Neural cell (in vitro differentiated cells): ENCODE measurements around the gene PIBF1. TPM values are rescaled to one million over a fixed set of nuclear protein-coding genes. Genes with fewer than 3 reads are reported as not detected.

Source experiments
- H2AFZ ChIP-seq: fragments of 200-600, 300-800 bp; sonication (generic), shearing (Covaris generic); 2 replicates; pipeline ENCODE4 v1.6.0; 2014; ENCODE audit warnings: low read depth, mild to moderate bottlenecking, antibody characterized with exemption, low read length, moderate library complexity
- H3F3A ChIP-seq: fragments of 200-600 bp; shearing (Covaris generic); 2 replicates; pipeline ENCODE4 v1.6.1; 2016; ENCODE audit warnings: mild to moderate bottlenecking, moderate library complexity, mixed read lengths, antibody characterized with exemption, low read length; ENCODE audit not compliant: insufficient read depth, poor library complexity, severe bottlenecking
- H3K27ac ChIP-seq: fragments of 200-600, 300-800 bp; sonication (generic), shearing (Covaris generic); 2 replicates; pipeline ENCODE4 v1.5.1; 2014; ENCODE audit warnings: mild to moderate bottlenecking, low read length, moderate library complexity
- H3K27me3 ChIP-seq: fragments of 300-800, 200-600 bp; sonication (generic), shearing (Covaris generic); 2 replicates; pipeline ENCODE4 v1.6.0; 2014; ENCODE audit warnings: mild to moderate bottlenecking, low read depth, low read length, moderate library complexity; ENCODE audit not compliant: insufficient read depth
- H3K36me3 ChIP-seq: fragments of 300-800, 200-600 bp; sonication (generic), shearing (Covaris generic); 2 replicates; pipeline ENCODE4 v1.5.1; 2014; ENCODE audit warnings: mild to moderate bottlenecking, antibody characterized with exemption, low read length, moderate library complexity; ENCODE audit not compliant: insufficient read depth
- H3K4me2 ChIP-seq: fragments of 300-800, 200-600 bp; sonication (generic), shearing (Covaris generic); 2 replicates; pipeline ENCODE4 v1.6.0; 2014; ENCODE audit warnings: mild to moderate bottlenecking, low read length
- H3K4me3 ChIP-seq: fragments of 300-800, 200-600 bp; sonication (generic), shearing (Covaris generic); 2 replicates; pipeline ENCODE4 v1.5.1; 2014; ENCODE audit warnings: mild to moderate bottlenecking, low read length, moderate library complexity
- H3K79me2 ChIP-seq: fragments of 200-600 bp; shearing (Covaris generic); replicated peaks from 2 replicates; pipeline ENCODE4 v1.6.0; 2014; ENCODE audit warnings: mild to moderate bottlenecking, low read length, moderate library complexity; ENCODE audit not compliant: insufficient read depth
- H3K9ac ChIP-seq: fragments of 300-800, 200-600 bp; sonication (generic), shearing (Covaris generic); 2 replicates; pipeline ENCODE4 v1.6.1; 2016; ENCODE audit warnings: mild to moderate bottlenecking, low read length, mixed read lengths
- H3K9me2 ChIP-seq: fragments of 200-600 bp; shearing (Covaris generic); 2 replicates; pipeline ENCODE4 v1.6.1; 2016; ENCODE audit warnings: mild to moderate bottlenecking, low read length, mixed read lengths; ENCODE audit not compliant: insufficient read depth
- H3K9me3 ChIP-seq: fragments of 200-600, 300-800 bp; sonication (generic), shearing (Covaris generic); 2 replicates; pipeline ENCODE4 v1.6.1; 2016; ENCODE audit warnings: mild to moderate bottlenecking, mixed run types, low read length, moderate library complexity, mixed read lengths
- H4K20me1 ChIP-seq: fragments of 200-600 bp; shearing (Covaris generic); 2 replicates; pipeline ENCODE4 v1.6.1; 2016; ENCODE audit warnings: mild to moderate bottlenecking, mixed run types; ENCODE audit not compliant: insufficient read depth
- EP300 ChIP-seq: fragments of 450-650 bp; conservative IDR thresholded peaks from 2 replicates; pipeline ENCODE4 v1.6.1; 2014; ENCODE audit warnings: antibody characterized with exemption, mild to moderate bottlenecking, moderate library complexity; ENCODE audit not compliant: poor library complexity, severe bottlenecking
- EZH2 ChIP-seq: fragments of 200-600, 300-800 bp; shearing (Covaris generic), sonication (generic); IDR thresholded peaks from 2 replicates; pipeline ENCODE4 v1.6.1; 2014; ENCODE audit warnings: antibody characterized with exemption, low read length, borderline replicate concordance, mild to moderate bottlenecking; ENCODE audit not compliant: insufficient read depth, poor library complexity, severe bottlenecking
- MXI1 ChIP-seq: fragments of 450-650 bp; conservative IDR thresholded peaks from 2 replicates; pipeline ENCODE4 v1.6.1; 2014; ENCODE audit warnings: antibody characterized with exemption, mild to moderate bottlenecking; ENCODE audit not compliant: poor library complexity, severe bottlenecking
- POLR2AphosphoS5 ChIP-seq: IDR thresholded peaks from 2 replicates; pipeline ENCODE4 v1.6.1; 2012
- RAD21 ChIP-seq: fragments of 450-650 bp; conservative IDR thresholded peaks from 2 replicates; pipeline ENCODE4 v1.6.1; 2014; ENCODE audit warnings: antibody characterized with exemption, mild to moderate bottlenecking, moderate library complexity
- SMC3 ChIP-seq: fragments of 450-650 bp; conservative IDR thresholded peaks from 2 replicates; pipeline ENCODE4 v1.6.1; 2014; ENCODE audit warnings: antibody characterized with exemption, mild to moderate bottlenecking, moderate library complexity; ENCODE audit not compliant: poor library complexity
- TAF1 ChIP-seq: IDR thresholded peaks from 2 replicates; pipeline ENCODE4 v1.6.1; 2012; ENCODE audit warnings: low read depth
- polyA plus RNA-seq: library from polyadenylated mRNA; depleted of rRNA; stranded (reverse); fragments of >200 nt; gene quantifications from 2 replicates; pipeline ENCODE4 v1.2.3, GENCODE V29; 2014
- TF ChIP-seq, protein P1 (sequence below): IDR thresholded peaks from 2 replicates; pipeline ENCODE4 v1.6.1; 2012; ENCODE audit warnings: borderline replicate concordance
- TF ChIP-seq, protein P2 (sequence below): fragments of 450-650 bp; IDR thresholded peaks from 2 replicates; pipeline ENCODE4 v1.5.1; 2014; ENCODE audit warnings: antibody characterized with exemption, mild to moderate bottlenecking, moderate library complexity; ENCODE audit not compliant: poor library complexity, severe bottlenecking

PIBF1 gene
- polyA plus RNA-seq, 1 donor from 2014 or later, result 42.4 TPM

DNA sequence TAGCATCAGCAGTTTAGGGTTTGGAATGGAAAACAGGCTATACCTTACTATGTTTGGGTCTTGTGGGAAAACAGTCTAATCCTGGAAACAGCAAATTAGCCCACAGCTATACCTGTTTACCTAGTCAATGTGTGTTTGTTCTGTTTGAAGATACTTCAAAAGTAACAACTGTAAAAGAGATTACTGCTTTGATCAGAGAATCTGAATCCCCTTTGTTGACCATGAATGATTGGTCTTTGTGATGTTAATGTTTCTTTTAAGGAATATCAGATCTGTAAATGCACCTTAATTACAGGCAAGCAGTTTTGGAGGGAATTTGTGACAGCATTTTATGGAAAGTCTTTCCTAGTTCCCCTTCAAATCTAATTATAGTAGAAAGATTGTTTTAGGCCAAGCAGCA lies 256.1 kb downstream of the PIBF1 start:
- Histone ChIP-seq H3K4me2 (no peak overlapping the region), H3K9ac (no peak overlapping the region), H3K79me2 (no peaks in the 10 kb centered on the region), H3K4me3 (no peak overlapping the region), H3K27me3 (no peaks in the 10 kb centered on the region), H2AFZ (no peak overlapping the region), H3K9me3 (no peaks in the 10 kb centered on the region), H3K9me2 (no peaks in the 10 kb centered on the region), H3K27ac (no peak overlapping the region), H3F3A (no peaks in the 10 kb centered on the region), H3K36me3 (no peaks in the 10 kb centered on the region), H4K20me1 (no peaks in the 10 kb centered on the region)
- TF ChIP-seq EP300 (no peak), POLR2AphosphoS5 (no peak), RAD21 (no peak), EZH2 (no peak), MXI1 (no peak), SMC3 (no peak), TAF1 (no peak)
- TF ChIP-seq, protein P1, sequence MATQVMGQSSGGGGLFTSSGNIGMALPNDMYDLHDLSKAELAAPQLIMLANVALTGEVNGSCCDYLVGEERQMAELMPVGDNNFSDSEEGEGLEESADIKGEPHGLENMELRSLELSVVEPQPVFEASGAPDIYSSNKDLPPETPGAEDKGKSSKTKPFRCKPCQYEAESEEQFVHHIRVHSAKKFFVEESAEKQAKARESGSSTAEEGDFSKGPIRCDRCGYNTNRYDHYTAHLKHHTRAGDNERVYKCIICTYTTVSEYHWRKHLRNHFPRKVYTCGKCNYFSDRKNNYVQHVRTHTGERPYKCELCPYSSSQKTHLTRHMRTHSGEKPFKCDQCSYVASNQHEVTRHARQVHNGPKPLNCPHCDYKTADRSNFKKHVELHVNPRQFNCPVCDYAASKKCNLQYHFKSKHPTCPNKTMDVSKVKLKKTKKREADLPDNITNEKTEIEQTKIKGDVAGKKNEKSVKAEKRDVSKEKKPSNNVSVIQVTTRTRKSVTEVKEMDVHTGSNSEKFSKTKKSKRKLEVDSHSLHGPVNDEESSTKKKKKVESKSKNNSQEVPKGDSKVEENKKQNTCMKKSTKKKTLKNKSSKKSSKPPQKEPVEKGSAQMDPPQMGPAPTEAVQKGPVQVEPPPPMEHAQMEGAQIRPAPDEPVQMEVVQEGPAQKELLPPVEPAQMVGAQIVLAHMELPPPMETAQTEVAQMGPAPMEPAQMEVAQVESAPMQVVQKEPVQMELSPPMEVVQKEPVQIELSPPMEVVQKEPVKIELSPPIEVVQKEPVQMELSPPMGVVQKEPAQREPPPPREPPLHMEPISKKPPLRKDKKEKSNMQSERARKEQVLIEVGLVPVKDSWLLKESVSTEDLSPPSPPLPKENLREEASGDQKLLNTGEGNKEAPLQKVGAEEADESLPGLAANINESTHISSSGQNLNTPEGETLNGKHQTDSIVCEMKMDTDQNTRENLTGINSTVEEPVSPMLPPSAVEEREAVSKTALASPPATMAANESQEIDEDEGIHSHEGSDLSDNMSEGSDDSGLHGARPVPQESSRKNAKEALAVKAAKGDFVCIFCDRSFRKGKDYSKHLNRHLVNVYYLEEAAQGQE, result no peak
- TF ChIP-seq, protein P2, sequence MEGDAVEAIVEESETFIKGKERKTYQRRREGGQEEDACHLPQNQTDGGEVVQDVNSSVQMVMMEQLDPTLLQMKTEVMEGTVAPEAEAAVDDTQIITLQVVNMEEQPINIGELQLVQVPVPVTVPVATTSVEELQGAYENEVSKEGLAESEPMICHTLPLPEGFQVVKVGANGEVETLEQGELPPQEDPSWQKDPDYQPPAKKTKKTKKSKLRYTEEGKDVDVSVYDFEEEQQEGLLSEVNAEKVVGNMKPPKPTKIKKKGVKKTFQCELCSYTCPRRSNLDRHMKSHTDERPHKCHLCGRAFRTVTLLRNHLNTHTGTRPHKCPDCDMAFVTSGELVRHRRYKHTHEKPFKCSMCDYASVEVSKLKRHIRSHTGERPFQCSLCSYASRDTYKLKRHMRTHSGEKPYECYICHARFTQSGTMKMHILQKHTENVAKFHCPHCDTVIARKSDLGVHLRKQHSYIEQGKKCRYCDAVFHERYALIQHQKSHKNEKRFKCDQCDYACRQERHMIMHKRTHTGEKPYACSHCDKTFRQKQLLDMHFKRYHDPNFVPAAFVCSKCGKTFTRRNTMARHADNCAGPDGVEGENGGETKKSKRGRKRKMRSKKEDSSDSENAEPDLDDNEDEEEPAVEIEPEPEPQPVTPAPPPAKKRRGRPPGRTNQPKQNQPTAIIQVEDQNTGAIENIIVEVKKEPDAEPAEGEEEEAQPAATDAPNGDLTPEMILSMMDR, result no peak

DNA sequence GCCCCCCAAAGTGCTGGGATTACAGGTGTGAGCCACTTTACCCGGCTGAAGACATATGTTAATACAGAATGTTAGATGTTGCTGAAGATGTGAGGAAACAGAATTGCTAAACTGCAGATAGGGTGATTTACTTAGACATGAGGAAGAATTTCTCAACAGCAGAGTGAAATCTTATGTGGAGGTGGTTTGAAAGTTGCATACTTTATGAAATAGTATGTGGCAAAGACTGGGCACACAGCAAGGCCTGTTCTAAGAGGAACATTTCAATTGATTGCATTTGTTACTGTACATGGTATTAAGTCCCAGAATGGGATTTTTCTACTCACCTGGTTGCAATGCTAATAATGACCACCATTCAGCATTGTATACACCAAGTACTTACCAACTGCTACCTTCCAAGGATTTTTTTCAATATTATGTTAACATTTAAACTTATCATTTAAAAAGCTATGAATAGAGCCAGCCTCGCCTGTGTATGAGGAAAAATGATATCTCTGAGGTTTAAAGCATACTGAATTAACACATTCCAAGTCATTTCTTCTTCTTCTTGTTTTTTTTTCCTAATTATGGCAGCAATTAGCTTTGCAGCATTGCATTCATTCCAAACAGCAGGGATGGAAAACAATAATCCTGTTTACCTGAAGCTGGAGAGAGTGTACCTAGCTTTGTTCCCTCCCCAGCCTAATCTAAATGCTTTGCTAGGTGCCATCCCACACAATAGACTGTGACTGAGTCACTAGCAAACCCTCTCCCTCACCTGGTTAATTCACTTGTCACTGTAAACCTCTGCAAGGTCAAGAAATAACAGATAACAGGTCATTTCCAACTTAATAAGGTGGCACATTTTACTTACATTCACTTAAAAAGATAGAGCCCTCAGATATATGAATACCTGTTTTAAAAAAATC lies 257.5 kb downstream of the PIBF1 start:
- no peaks in the 10 kb centered on the region for H3K36me3 ChIP-seq
- TF ChIP-seq POLR2AphosphoS5, result no peak
- TF ChIP-seq, protein P2, result no peak
- H3K9me3 ChIP-seq, result no peaks in the 10 kb centered on the region

More for the DNA sequence above, 257.5 kb downstream of the PIBF1 start:
- H3K27ac ChIP-seq, result no peak overlapping the region
- H3K27me3 ChIP-seq, result no peaks in the 10 kb centered on the region
- no peak overlapping the region for H3K4me2 ChIP-seq
- no peaks in the 10 kb centered on the region for H3K9me2 ChIP-seq
- no peak overlapping the region for H3K9ac ChIP-seq
- no peaks in the 10 kb centered on the region for H3F3A ChIP-seq
- no peak overlapping the region for H2AFZ ChIP-seq
- H3K79me2 ChIP-seq, result no peaks in the 10 kb centered on the region
- no peak overlapping the region for H3K4me3 ChIP-seq
- H4K20me1 ChIP-seq, result no peaks in the 10 kb centered on the region
